K562 (cell line): ENCODE data around the gene C19orf12.

Experiments
- BACH1 ChIP-seq: fragments of 200-800 bp; sonication (Bioruptor generic); IDR thresholded peaks from 2 replicates; pipeline ENCODE4 v1.6.1; 2016; ENCODE audit warnings: missing genetic modification characterization, missing compliant biosample characterization
- ESRRA ChIP-seq: fragments of 450-650 bp; IDR thresholded peaks from 2 replicates; pipeline ENCODE4 v1.6.1; 2014; ENCODE audit warnings: low read depth, mild to moderate bottlenecking, moderate library complexity, borderline replicate concordance
- GABPA ChIP-seq: fragments of 200-800 bp; sonication (Bioruptor generic); conservative IDR thresholded peaks from 2 replicates; pipeline ENCODE4 v1.6.1; 2016; ENCODE audit warnings: low read depth, missing genetic modification characterization, missing compliant biosample characterization
- HCFC1 ChIP-seq: IDR thresholded peaks from 2 replicates; pipeline ENCODE4 v1.6.1; 2012; ENCODE audit warnings: low read depth, low read length, improper control_type of control experiment
- POLR2A ChIP-seq: fragments of 450-650 bp; conservative IDR thresholded peaks from 2 replicates; pipeline ENCODE4 v1.6.1; 2016
- RFX5 ChIP-seq: IDR thresholded peaks from 2 replicates; pipeline ENCODE4 v1.6.1; 2011; ENCODE audit warnings: low read depth, mild to moderate bottlenecking, improper control_type of control experiment, low read length
- SOX6 ChIP-seq: fragments of 450-650 bp; IDR thresholded peaks from 2 replicates; pipeline ENCODE4 v1.6.1; 2014; ENCODE audit warnings: mild to moderate bottlenecking
- XRCC5 ChIP-seq: fragments of 200-400 bp; formaldehyde crosslinking; IDR thresholded peaks from 2 replicates; pipeline ENCODE4 v1.6.1; 2017; ENCODE audit warnings: low read depth, mild to moderate bottlenecking, low read length
- TF ChIP-seq, protein P1 (sequence below), 3 experiments: IDR thresholded peaks in 2 of 3; conservative IDR thresholded peaks in 1 of 3; 2 replicates each; pipeline ENCODE4 v1.5.1; 2011 to 2012; ENCODE audit warnings: low read length in 3 of 3, mild to moderate bottlenecking in 3 of 3, control low read depth in 2 of 3, improper control_type of control experiment in 1 of 3, inconsistent platforms in 1 of 3, low read depth in 1 of 3, mixed read lengths in 1 of 3, moderate library complexity in 1 of 3; ENCODE audit not compliant: insufficient read depth in 2 of 3
- TF ChIP-seq, protein P2 (sequence below): fragments of 250-450 bp; sonication (Bioruptor Pico); IDR thresholded peaks from 2 replicates; pipeline ENCODE4 v1.5.0; 2022; ENCODE audit warnings: mild to moderate bottlenecking
- TF ChIP-seq, protein P3 (sequence below): conservative IDR thresholded peaks from 2 replicates; pipeline ENCODE4 v1.6.1; 2011; ENCODE audit warnings: low read depth, mild to moderate bottlenecking, low read length; ENCODE audit not compliant: control insufficient read depth
- TF ChIP-seq, protein P4 (sequence below): fragments of 250-450 bp; sonication (Bioruptor Pico); IDR thresholded peaks from 2 replicates; pipeline ENCODE4 v1.5.0; 2020; ENCODE audit warnings: mild to moderate bottlenecking, borderline replicate concordance

DNA sequence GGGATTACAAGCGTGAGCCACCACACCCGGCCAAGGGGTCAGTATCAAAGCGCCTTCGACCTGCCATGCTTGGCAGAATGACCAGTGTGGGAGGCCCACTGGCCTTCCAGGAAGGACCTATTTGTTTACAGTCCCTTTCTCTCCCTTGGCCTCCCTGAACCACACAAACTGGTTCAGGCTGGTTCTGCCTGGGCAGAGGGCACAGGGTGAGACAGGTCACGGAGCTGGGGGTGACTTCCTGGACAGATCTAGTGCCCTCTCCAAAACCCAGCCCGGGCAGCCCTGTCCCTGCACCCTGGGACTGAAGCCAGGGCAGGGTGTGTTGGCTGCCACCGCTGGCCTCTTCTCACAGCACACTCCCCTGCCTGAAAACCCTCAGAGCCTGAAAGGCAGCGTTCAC, 38.5 kb downstream of the C19orf12 start:
- TF ChIP-seq, protein P1, sequence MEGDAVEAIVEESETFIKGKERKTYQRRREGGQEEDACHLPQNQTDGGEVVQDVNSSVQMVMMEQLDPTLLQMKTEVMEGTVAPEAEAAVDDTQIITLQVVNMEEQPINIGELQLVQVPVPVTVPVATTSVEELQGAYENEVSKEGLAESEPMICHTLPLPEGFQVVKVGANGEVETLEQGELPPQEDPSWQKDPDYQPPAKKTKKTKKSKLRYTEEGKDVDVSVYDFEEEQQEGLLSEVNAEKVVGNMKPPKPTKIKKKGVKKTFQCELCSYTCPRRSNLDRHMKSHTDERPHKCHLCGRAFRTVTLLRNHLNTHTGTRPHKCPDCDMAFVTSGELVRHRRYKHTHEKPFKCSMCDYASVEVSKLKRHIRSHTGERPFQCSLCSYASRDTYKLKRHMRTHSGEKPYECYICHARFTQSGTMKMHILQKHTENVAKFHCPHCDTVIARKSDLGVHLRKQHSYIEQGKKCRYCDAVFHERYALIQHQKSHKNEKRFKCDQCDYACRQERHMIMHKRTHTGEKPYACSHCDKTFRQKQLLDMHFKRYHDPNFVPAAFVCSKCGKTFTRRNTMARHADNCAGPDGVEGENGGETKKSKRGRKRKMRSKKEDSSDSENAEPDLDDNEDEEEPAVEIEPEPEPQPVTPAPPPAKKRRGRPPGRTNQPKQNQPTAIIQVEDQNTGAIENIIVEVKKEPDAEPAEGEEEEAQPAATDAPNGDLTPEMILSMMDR (IDR thresholded peaks at IDR 0.05 in 2 of 3, conservative IDR thresholded peaks at IDR 0.05 in 1 of 3; ENCODE audit: insufficient read depth in 2 of 3, low read depth in 1 of 3, low read length in 3 of 3): no peak
- no peak for TF ChIP-seq GABPA (tag)
- no peak for TF ChIP-seq RFX5
- TF ChIP-seq SOX6: no peak
- TF ChIP-seq, protein P2, sequence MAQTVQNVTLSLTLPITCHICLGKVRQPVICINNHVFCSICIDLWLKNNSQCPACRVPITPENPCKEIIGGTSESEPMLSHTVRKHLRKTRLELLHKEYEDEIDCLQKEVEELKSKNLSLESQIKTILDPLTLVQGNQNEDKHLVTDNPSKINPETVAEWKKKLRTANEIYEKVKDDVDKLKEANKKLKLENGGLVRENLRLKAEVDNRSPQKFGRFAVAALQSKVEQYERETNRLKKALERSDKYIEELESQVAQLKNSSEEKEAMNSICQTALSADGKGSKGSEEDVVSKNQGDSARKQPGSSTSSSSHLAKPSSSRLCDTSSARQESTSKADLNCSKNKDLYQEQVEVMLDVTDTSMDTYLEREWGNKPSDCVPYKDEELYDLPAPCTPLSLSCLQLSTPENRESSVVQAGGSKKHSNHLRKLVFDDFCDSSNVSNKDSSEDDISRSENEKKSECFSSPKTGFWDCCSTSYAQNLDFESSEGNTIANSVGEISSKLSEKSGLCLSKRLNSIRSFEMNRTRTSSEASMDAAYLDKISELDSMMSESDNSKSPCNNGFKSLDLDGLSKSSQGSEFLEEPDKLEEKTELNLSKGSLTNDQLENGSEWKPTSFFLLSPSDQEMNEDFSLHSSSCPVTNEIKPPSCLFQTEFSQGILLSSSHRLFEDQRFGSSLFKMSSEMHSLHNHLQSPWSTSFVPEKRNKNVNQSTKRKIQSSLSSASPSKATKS (CRISPR knock-in tag): no peak
- TF ChIP-seq POLR2A: no peak
- TF ChIP-seq BACH1 (tag): no peak
- TF ChIP-seq, protein P3, sequence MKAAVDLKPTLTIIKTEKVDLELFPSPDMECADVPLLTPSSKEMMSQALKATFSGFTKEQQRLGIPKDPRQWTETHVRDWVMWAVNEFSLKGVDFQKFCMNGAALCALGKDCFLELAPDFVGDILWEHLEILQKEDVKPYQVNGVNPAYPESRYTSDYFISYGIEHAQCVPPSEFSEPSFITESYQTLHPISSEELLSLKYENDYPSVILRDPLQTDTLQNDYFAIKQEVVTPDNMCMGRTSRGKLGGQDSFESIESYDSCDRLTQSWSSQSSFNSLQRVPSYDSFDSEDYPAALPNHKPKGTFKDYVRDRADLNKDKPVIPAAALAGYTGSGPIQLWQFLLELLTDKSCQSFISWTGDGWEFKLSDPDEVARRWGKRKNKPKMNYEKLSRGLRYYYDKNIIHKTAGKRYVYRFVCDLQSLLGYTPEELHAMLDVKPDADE: no peak
- TF ChIP-seq, protein P4, sequence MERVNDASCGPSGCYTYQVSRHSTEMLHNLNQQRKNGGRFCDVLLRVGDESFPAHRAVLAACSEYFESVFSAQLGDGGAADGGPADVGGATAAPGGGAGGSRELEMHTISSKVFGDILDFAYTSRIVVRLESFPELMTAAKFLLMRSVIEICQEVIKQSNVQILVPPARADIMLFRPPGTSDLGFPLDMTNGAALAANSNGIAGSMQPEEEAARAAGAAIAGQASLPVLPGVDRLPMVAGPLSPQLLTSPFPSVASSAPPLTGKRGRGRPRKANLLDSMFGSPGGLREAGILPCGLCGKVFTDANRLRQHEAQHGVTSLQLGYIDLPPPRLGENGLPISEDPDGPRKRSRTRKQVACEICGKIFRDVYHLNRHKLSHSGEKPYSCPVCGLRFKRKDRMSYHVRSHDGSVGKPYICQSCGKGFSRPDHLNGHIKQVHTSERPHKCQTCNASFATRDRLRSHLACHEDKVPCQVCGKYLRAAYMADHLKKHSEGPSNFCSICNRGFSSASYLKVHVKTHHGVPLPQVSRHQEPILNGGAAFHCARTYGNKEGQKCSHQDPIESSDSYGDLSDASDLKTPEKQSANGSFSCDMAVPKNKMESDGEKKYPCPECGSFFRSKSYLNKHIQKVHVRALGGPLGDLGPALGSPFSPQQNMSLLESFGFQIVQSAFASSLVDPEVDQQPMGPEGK (CRISPR knock-in tag): no peak
- TF ChIP-seq ESRRA: no peak
- no peak for TF ChIP-seq XRCC5
- TF ChIP-seq HCFC1: no peak
